Lung (tissue), 12 donors: ENCODE data around the gene TTLL12. TPM values are rescaled to one million over a fixed set of nuclear protein-coding genes. Genes with fewer than 3 reads are reported as not detected.

Source experiments
- ATAC-seq: fragments of 200-7000 bp; cut with Tn5 transposase; one replicate; pipeline ENCODE4 v1.9.1; 2020; ENCODE audit warnings: moderate number of reproducible peaks; ENCODE audit not compliant: insufficient read depth, low FRiP score
- DNase-seq, 3 donors: peaks; one replicate each; pipeline ENCODE4 v3.0.0-alpha.2; 2013 to 2017
- H3K27ac ChIP-seq, 2 donors: one replicate each; pipeline ENCODE4 v1.5.1; 2013; ENCODE audit warnings: mild to moderate bottlenecking in 2 of 2, moderate library complexity in 2 of 2, control low read depth in 1 of 2, inconsistent platforms in 1 of 2, low read depth in 1 of 2, low read length in 1 of 2
- H3K27me3 ChIP-seq, 3 donors: one replicate each; pipeline ENCODE4 v1.5.1; 2013; ENCODE audit warnings: low read length in 2 of 3; ENCODE audit not compliant: control insufficient read depth in 3 of 3, insufficient read depth in 3 of 3
- H3K36me3 ChIP-seq, 4 donors: one replicate each; pipeline ENCODE4 v1.5.1; 2013; ENCODE audit warnings: low read length in 4 of 4, mild to moderate bottlenecking in 1 of 4, moderate library complexity in 1 of 4; ENCODE audit not compliant: control insufficient read depth in 4 of 4, insufficient read depth in 4 of 4
- H3K4me1 ChIP-seq, 5 donors: one replicate each; pipeline ENCODE4 v1.5.1; 2013; ENCODE audit warnings: low read length in 5 of 5, mild to moderate bottlenecking in 2 of 5, moderate library complexity in 1 of 5; ENCODE audit not compliant: control insufficient read depth in 5 of 5, insufficient read depth in 5 of 5
- H3K4me3 ChIP-seq: one replicate; pipeline ENCODE4 v1.5.1; 2013; ENCODE audit warnings: mild to moderate bottlenecking, control low read depth, moderate library complexity
- H3K9ac ChIP-seq, 2 donors: one replicate each; pipeline ENCODE4 v1.5.1; 2013; ENCODE audit warnings: low read length in 2 of 2, control low read depth in 1 of 2; ENCODE audit not compliant: insufficient read depth in 1 of 2
- H3K9me3 ChIP-seq, 4 donors: one replicate each; pipeline ENCODE4 v1.5.1; 2013; ENCODE audit warnings: low read length in 3 of 4, mild to moderate bottlenecking in 1 of 4, moderate library complexity in 1 of 4; ENCODE audit not compliant: control insufficient read depth in 4 of 4, insufficient read depth in 3 of 4
- CTCF ChIP-seq: IDR thresholded peaks from 2 replicates; pipeline ENCODE4 v1.5.1; 2012; ENCODE audit warnings: mild to moderate bottlenecking; ENCODE audit errors: control extremely low read depth, extremely low read depth
- WGBS, 2 donors: extraction: QIAGEN DNeasy Blood & Tissue Kit; methylation state at CpG; one replicate each; pipeline ENCODE4 v1.1.7; 2013; 5-methylcytosine and 5-hydroxymethylcytosine counted together
- polyA plus RNA-seq, 2 donors: library from polyadenylated mRNA; stranded (reverse); fragments of 200-250 nt; gene quantifications; one replicate each; pipeline ENCODE4 v1.2.1, GENCODE V29; 2013
- total RNA-seq, 2 donors: library from RNA; depleted of rRNA in 1 of 2; stranded (reverse); fragments of >200 nt in 1 of 2; gene quantifications; one replicate each; pipeline ENCODE4 v1.2.1, GENCODE V29; 2014 to 2021
- donor health status: control.
- donor health status: control.
- donor health status: Bipolar disorder and iron deficiency.
- donor health status: healthy.
- donor health status: DM: yes; HTN: yes; CAD: no.

Gene TTLL12
- total and polyA plus RNA-seq, 4 donors = 15.8 to 35.5 (median 25.3) TPM

GRCh38 chr22:43205261-43205691 is 18.3 kb upstream of the TTLL12 start:
- whole genome bisulfite sequencing, 2 donors = 92 to 93% methylated on average over 9 of the region's 9 CpGs
- TF ChIP-seq CTCF = no peak
- Histone ChIP-seq H3K9ac (no peak overlapping the region), H3K9me3 (no peaks in the 10 kb centered on the region), H3K27ac (no peak overlapping the region), H3K36me3 (no peaks in the 10 kb centered on the region), H3K4me1 (peaks cover 0 to 8% (median 0%) of the 10 kb centered on the region in 5 donors), H3K4me3 (no peak overlapping the region), H3K27me3 (no peaks in the 10 kb centered on the region)
- no peak for DNase-seq
- no peak for ATAC-seq

- DNase-seq = peak; percentile 40 to 67 (median 59)
- ATAC-seq = no peak
- Histone ChIP-seq H3K9ac (no peak overlapping the region), H3K4me3 (no peak overlapping the region), H3K36me3 (no peaks in the 10 kb centered on the region), H3K27ac (no peak overlapping the region), H3K9me3 (no peaks in the 10 kb centered on the region), H3K27me3 (no peaks in the 10 kb centered on the region), H3K4me1 (peaks cover 0 to 8% (median 0%) of the 10 kb centered on the region in 5 donors)
- WGBS, 2 donors = 73 to 76% methylated on average over 19 to 20 of the region's 20 CpGs
- TF ChIP-seq CTCF = no peak
Measured at GRCh38 chr22:43203471-43203981, 16.6 kb upstream of the TTLL12 start.

GRCh38 chr22:43202756-43203410 is 15.9 kb upstream of the TTLL12 start:
- Histone ChIP-seq H3K9ac (no peak overlapping the region), H3K27ac (no peak overlapping the region), H3K36me3 (no peaks in the 10 kb centered on the region), H3K9me3 (no peaks in the 10 kb centered on the region), H3K27me3 (no peaks in the 10 kb centered on the region), H3K4me3 (no peak overlapping the region), H3K4me1 (peaks cover 0 to 8% (median 0%) of the 10 kb centered on the region in 5 donors)
- TF ChIP-seq CTCF = no peak
- 81 to 83% methylated on average over 13 of the region's 13 CpGs for WGBS, 2 donors
- DNase-seq (no peak), ATAC-seq (no peak)
